AG04450 (cell line): ENCODE measurements around the gene CNTFR. TPM values are rescaled to one million over a fixed set of nuclear protein-coding genes. Genes with fewer than 3 reads are reported as not detected.

Experiments used
- CTCF ChIA-PET: fragments of 300-600, 350-600 bp; formaldehyde crosslinking; extraction: SDS; loops from one replicate; lab custom pipeline; 2022; ENCODE audit warnings: antibody characterized with exemption, inconsistent platforms; lab: Charles Lee
- POLR2A ChIA-PET: fragments of 350-600 bp; formaldehyde crosslinking; extraction: SDS; loops from one replicate; lab custom pipeline; 2021; ENCODE audit warnings: antibody characterized with exemption, inconsistent platforms; lab: Yijun Ruan, JAX
- DNase-seq: peaks from one replicate; pipeline ENCODE4 v3.0.0-alpha.2; 2011; ENCODE audit warnings: low read depth, low spot score
- H3K27ac ChIP-seq: one replicate; pipeline ENCODE4 v1.5.1; 2012; ENCODE audit warnings: low read depth, low read length, control low read depth
- H3K27me3 ChIP-seq: one replicate; pipeline ENCODE4 v1.6.0; 2012; ENCODE audit warnings: low read length; ENCODE audit not compliant: control insufficient read depth, insufficient read depth
- H3K4me3 ChIP-seq: 2 replicates; pipeline ENCODE4 v1.5.1; 2011; ENCODE audit warnings: mild to moderate bottlenecking, low read depth, low read length, control low read depth
- H3K9me3 ChIP-seq: 2 replicates; pipeline ENCODE4 v1.5.1; 2012; ENCODE audit warnings: low read length; ENCODE audit not compliant: control insufficient read depth, insufficient read depth
- polyA plus RNA-seq: library from polyadenylated mRNA; depleted of rRNA; stranded (reverse); fragments of >200 nt; gene quantifications from 2 replicates; pipeline ENCODE4 v1.2.3, GENCODE V29; 2011
- TF ChIP-seq, protein P1 (sequence below): IDR thresholded peaks from 2 replicates; pipeline ENCODE4 v1.5.1; 2011; ENCODE audit warnings: low read depth, low read length, control low read depth, inconsistent platforms

The CNTFR gene
- polyA plus RNA-seq, 1 experiment = not detected

DNA sequence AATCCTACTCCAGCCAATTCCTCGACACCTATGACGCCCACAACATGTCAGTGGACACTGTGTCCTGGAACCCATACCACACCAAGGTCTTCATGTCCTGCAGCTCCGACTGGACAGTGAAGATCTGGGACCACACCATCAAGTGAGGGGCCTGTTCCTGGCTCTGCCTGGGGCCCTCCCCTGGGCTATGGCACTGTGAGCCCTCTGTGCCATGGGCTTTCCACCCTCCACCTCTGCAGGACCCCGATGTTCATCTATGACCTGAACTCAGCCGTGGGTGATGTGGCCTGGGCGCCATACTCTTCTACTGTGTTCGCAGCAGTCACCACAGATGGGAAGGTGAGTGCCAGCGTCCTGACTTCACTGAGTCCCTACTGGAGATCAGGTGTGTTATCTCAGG is 75.1 kb downstream of the CNTFR start:
- POLR2A ChIA-PET = no interaction called here
- TF ChIP-seq, protein P1, sequence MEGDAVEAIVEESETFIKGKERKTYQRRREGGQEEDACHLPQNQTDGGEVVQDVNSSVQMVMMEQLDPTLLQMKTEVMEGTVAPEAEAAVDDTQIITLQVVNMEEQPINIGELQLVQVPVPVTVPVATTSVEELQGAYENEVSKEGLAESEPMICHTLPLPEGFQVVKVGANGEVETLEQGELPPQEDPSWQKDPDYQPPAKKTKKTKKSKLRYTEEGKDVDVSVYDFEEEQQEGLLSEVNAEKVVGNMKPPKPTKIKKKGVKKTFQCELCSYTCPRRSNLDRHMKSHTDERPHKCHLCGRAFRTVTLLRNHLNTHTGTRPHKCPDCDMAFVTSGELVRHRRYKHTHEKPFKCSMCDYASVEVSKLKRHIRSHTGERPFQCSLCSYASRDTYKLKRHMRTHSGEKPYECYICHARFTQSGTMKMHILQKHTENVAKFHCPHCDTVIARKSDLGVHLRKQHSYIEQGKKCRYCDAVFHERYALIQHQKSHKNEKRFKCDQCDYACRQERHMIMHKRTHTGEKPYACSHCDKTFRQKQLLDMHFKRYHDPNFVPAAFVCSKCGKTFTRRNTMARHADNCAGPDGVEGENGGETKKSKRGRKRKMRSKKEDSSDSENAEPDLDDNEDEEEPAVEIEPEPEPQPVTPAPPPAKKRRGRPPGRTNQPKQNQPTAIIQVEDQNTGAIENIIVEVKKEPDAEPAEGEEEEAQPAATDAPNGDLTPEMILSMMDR = no peak
- CTCF ChIA-PET = interaction anchor here (1.0 to 5.2 kb wide), 3 partner anchors 13 to 77 kb away, joined by 3 to 28 read pairs (median 4); no protein-coding TSS in a partner anchor
- Histone ChIP-seq H3K4me3 (no peak overlapping the region), H3K9me3 (no peaks in the 10 kb centered on the region), H3K27ac (no peak overlapping the region), H3K27me3 (peaks cover 43% of the 10 kb centered on the region)
- DNase-seq = no peak

DNA sequence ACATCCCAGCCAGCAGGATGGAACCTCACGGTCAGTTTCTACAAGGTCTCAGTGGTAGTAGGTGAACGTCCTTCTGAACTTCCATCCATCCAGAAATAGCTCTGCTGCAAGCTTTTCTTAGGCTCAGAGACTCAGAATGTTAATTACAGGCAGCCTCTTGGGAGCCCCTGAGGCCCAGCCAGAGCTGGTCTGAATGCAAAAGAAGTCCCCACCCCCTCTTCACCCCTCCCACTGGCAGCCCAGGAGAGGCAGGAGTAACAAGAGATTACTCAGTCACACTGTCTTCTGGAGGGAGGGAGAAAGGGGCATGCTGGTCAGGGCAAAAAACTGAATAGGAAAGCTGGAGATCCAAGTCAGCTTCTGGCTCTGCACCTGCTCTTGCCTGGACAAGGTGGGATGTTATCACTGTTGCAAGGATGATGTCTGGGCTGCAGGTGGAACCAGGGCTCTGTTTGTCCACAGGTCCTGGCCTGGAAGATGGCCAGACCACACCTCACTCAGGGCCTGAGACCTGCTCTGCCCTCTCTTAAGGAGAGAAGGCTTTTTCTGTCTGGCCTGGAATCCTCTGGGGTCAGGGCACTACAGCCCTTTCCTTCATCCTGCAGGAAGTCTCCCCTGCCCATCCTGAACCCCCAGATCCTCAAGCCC is 75.8 kb downstream of the CNTFR start:
- H3K27ac ChIP-seq = no peak overlapping the region
- TF ChIP-seq, protein P1 = no peak
- no peak overlapping the region for H3K4me3 ChIP-seq
- peaks cover 43% of the 10 kb centered on the region for H3K27me3 ChIP-seq
- DNase-seq = no peak
- ChIA-PET POLR2A (interaction anchor here (0.5 kb wide), 1 partner anchor 21 kb away, joined by 4 read pairs; no protein-coding TSS in a partner anchor), CTCF (interaction anchor here (1.7 to 5.2 kb wide), 2 partner anchors 12 to 34 kb away, joined by 4 to 28 read pairs; no protein-coding TSS in a partner anchor)
- H3K9me3 ChIP-seq = no peaks in the 10 kb centered on the region

DNA sequence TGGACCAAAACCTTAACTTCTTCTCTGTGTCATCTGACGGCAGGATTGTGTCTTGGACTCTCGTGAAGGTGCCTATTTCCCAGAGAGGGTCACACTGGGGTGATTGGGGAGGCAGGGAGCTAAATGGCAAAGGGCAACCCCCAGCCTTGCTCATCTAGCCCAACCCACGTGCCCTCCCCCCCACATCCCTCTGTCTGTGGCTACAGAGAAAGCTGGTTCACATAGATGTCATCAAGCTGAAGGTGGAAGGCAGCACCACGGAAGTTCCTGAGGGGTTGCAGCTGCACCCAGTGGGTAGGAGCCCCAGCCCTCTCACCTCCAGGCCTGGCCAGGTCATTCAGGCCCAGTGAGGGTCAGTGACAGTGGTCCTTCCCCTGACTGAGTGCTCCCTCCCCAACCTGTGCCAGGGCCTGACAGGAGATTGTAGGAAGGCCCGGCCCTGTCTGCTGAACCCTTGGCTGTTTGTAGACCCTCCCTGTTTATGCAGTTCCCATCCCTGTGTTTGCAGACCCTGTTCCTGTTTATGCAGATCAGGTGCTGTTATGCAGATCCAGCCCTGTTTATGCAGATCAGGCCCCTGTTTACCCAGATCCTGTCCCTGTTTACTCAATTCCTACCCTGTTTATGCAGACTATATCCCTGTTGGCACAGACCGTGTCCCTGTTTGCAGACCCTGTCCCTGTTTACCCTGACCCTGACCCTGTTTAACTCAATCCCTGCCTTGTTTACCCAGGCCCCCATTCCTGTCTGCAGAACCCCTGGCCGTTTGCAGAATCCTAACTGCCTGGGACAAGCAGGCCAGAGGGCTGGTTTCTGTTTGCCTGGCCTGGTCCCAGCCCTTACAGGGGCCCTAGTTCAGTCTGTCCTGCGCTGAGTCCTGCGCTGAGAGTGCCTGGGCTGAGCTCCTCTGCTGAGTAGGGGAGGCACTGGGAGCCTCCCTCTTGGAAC is 77.1 kb downstream of the CNTFR start:
- DNase-seq = no peak
- Histone ChIP-seq H3K4me3 (no peak overlapping the region), H3K27ac (no peak overlapping the region), H3K27me3 (peaks cover 36% of the 10 kb centered on the region), H3K9me3 (no peaks in the 10 kb centered on the region)
- ChIA-PET CTCF (interaction anchor here (1.0 to 5.2 kb wide), 2 partner anchors 11 to 108 kb away, joined by 3 to 28 read pairs; no protein-coding TSS in a partner anchor), POLR2A (interaction anchor here (0.6 kb wide), 1 partner anchor 471 kb away, joined by 10 read pairs; no protein-coding TSS in a partner anchor)
- TF ChIP-seq, protein P1 = no peak

DNA sequence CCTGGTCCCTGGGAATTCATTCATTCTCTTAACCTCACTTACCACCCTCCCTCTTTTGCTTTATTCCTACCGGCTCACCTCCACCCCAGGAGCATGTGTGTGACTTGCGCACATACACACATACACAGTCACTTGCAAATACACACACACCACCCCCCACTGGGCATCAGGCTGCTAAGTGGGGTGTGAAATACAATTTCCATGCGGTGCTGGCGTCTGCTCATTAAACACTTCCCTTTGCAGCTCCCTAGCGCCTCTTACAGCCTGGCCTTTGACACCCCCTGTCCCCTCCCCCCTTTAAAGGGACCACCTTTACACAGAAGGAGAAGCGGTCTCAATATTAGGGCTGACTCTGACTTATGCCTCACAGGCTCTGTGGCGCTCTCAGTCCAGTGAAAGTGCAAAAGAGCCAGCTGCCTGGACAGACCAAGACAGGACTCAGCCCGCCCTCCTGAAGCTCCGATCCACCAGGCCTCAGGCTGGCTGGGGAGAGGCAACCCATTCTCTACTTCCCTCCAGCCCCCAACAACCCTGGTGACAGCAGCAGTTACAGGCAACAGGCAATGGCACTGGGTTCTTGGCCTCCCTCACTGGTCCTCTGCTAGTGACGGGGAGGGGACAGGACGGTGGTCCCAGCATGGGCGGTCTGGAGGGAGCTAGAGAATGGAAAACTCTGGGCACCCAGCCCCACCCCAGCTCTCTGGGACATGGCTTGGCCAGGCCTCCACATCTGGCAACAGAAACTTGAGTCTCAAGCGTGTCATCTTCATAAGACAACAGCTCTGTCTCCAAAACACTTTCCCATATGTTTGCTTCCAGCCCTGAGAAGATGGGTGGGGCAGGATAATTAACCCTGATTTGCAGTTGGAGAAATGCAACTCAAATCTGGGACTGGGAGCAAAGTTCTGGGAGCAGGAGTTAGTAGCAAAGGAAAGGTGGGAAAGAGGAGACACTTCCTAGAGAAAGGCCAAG is 78.7 kb downstream of the CNTFR start:
- DNase-seq = no peak
- Histone ChIP-seq H3K27ac (no peak overlapping the region), H3K4me3 (no peak overlapping the region), H3K27me3 (peaks cover 34% of the 10 kb centered on the region), H3K9me3 (no peaks in the 10 kb centered on the region)
- TF ChIP-seq, protein P1 = no peak
- ChIA-PET CTCF (interaction anchor here (0.9 to 5.2 kb wide), 3 partner anchors 9 to 132 kb away, joined by 3 to 28 read pairs (median 6); no protein-coding TSS in a partner anchor), POLR2A (no interaction called here)
